ENCODE results near the gene SLC43A3.

- TF ChIP-seq GATA2 (IDR thresholded peaks at IDR 0.05; ENCODE audit: low read depth, low read length) (no peak), GATA3 (IDR thresholded peaks at IDR 0.05; ENCODE audit: low read depth, low read length) (no peak)
These were observed 30.2 kb downstream of the SLC43A3 start for GRCh38 chr11:57396744-57397143.
